AG09309 (cell line): ENCODE measurements around the gene ERO1B.

ENCODE experiments used
- DNase-seq: peaks from one replicate; pipeline ENCODE4 v3.0.0-alpha.2; 2010; ENCODE audit warnings: low read depth
- H3K4me3 ChIP-seq: 2 replicates; pipeline ENCODE4 v1.5.1; 2011; ENCODE audit warnings: mild to moderate bottlenecking, low read depth, low read length, moderate library complexity; ENCODE audit not compliant: control insufficient read depth
- TF ChIP-seq, protein P1 (sequence below): IDR thresholded peaks from 2 replicates; pipeline ENCODE4 v1.5.1; 2011; ENCODE audit warnings: mild to moderate bottlenecking, low read depth, low read length, inconsistent platforms; ENCODE audit not compliant: insufficient read depth, control insufficient read depth; ENCODE audit errors: missing control alignments

The ERO1B gene

DNA sequence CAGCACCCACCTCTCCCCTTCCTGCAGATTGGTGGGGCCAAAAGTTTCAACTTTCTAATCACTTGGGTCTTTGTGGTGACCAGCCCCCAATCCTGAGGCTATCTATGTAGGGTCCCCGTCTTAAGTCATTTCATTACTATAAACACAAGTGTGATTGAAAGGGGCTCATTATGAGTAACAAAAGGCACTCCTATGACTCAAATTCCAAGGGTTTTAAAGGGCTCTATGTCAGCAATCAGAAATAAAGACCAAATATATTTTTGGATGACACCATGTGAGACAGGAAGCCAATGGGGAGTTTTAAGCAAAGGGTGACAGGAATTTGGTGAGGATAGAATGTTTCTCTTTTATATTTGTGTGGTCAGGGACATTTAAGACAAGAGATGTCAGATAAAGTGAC is 6.2 kb downstream of the ERO1B start:
- TF ChIP-seq, protein P1, sequence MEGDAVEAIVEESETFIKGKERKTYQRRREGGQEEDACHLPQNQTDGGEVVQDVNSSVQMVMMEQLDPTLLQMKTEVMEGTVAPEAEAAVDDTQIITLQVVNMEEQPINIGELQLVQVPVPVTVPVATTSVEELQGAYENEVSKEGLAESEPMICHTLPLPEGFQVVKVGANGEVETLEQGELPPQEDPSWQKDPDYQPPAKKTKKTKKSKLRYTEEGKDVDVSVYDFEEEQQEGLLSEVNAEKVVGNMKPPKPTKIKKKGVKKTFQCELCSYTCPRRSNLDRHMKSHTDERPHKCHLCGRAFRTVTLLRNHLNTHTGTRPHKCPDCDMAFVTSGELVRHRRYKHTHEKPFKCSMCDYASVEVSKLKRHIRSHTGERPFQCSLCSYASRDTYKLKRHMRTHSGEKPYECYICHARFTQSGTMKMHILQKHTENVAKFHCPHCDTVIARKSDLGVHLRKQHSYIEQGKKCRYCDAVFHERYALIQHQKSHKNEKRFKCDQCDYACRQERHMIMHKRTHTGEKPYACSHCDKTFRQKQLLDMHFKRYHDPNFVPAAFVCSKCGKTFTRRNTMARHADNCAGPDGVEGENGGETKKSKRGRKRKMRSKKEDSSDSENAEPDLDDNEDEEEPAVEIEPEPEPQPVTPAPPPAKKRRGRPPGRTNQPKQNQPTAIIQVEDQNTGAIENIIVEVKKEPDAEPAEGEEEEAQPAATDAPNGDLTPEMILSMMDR: no peak
- DNase-seq: no peak
- H3K4me3 ChIP-seq: no peak overlapping the region

DNA sequence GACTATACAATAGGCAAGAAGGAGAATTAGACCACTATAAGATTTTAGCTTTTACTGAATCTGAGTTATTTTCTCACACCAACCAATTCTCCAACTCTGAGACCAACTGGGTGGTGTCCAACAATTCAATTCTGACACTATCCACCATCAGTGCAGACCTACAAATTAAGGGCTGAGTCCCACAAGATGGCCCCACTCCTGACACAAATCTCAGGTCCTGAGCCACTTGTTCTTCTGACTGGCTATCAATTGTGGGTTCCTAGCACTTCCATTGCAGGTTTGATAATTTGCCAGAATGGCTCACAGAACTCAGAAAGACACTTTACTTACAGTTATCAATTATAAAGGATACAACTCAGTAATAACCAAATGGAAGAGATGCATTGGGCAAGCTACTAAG is 6.7 kb downstream of the ERO1B start:
- no peak for DNase-seq
- no peak overlapping the region for H3K4me3 ChIP-seq
- TF ChIP-seq, protein P1: no peak

DNA sequence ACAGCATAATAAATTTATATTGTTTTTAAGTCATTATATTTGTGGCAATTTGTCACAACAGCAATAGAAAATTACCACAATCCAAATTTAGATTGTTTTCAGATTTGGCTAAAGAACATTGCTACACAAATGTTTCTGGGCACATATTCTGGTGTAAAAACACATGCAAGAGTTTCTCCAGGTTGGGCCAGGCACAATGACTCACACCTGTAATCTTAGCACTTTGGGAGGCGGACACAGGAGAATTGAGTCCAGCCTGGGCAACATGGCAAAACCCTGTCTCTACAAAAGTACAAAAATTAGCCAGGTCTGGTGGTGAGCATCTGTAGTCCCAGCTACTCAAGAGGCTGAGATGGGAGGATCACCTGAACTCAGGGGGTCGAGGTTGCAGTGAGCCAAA is 8.4 kb downstream of the ERO1B start:
- TF ChIP-seq, protein P1: no peak
- no peak overlapping the region for H3K4me3 ChIP-seq
- DNase-seq: no peak

DNA sequence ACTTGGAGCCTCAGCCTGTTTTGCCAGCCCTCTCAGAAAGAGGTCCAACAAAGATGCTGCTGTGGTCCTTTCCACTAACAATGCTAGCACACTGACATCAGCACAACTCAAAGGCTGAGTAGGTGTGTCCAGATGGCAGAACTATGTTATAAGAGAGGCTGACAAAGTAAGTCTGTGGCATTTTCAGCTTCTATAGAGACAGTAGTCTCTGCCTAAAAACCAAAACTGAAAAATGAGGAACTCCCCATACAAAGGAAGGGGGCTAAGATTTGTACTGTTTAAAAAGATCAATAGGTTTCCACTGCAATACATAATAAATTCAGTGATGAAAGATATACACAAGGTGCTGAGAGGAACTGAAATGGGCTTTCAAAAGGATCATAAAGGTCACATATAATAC is 12.3 kb downstream of the ERO1B start:
- TF ChIP-seq, protein P1: no peak
- no peak overlapping the region for H3K4me3 ChIP-seq
- DNase-seq: no peak

DNA sequence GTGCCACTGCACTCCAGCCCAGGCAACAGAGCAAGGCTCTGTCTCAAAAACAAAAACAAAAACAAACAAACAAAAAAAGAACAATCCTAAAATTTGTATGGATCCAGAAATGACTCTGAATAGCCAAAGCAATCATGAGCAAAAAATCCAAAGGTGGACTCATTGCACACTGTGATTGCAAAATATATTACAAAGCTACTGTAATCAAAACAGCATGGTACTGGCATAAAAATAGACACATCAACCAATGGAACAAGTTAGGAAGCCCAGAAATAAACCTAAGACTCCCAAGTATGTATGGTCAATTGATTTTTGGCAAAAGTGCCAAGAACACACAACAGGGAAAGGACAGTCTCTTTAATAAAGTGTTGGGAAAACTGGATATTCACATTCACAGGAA is 19.9 kb downstream of the ERO1B start:
- no peak overlapping the region for H3K4me3 ChIP-seq
- TF ChIP-seq, protein P1: no peak
- no peak for DNase-seq

DNA sequence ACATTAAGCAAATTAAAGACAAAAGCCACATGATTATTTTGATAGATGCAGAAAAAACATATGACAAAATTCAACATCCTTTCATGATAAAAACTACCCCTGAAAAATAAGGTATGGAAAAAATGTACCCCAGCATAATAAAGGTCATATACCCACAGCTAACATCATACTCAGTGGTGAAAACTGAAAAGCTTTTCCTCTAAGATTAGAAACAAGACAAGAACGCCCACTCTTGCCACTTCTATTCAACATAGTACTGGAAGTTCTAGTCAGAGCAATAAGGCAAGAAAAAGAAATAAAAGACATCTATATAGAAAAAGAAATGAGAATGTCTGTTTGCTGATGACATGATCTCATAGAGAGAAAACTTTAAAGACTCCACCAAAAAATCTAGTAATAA is 20.7 kb downstream of the ERO1B start:
- no peak for DNase-seq
- TF ChIP-seq, protein P1: no peak
- H3K4me3 ChIP-seq: no peak overlapping the region

DNA sequence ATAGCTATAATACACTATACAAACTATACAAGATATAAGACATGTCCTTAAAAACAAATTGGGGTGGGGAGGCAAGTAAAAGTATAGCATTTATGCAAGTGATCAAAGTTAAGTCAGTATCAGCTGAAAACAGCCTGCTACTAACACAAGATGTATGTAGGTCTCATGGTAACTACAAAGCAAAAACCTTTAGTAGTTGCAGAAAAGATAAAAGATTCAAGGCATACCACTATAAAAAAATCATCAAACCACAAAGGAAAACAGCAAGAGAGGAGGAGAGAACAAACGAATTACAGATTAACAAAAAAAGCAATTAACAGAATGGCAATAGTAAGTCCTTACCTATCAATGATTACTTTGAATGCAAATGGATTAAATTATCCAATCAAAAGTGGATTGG is 22.7 kb downstream of the ERO1B start:
- no peak for DNase-seq
- no peak overlapping the region for H3K4me3 ChIP-seq
- TF ChIP-seq, protein P1: no peak
